ENCODE measurements around the gene NTN1.

NTN1 gene

GRCh38 chr17:9053406-9053805 lies 32.1 kb downstream of the NTN1 start:
- Histone ChIP-seq H3K9me3 (ENCODE audit: control insufficient read depth, insufficient read depth, low read depth, low read length) (no peaks in the 10 kb centered on the region), H3K27ac (ENCODE audit: extremely low read depth, low read depth, low read length) (no peak overlapping the region), H3K4me3 (ENCODE audit: low read depth, low read length) (no peak overlapping the region), H3K4me1 (ENCODE audit: control insufficient read depth, insufficient read depth, low read length) (peaks cover 14% of the 10 kb centered on the region), H3K36me3 (ENCODE audit: control insufficient read depth in 2 of 2, insufficient read depth in 1 of 2, low read length in 2 of 2) (peaks cover 0 to 4% of the 10 kb centered on the region in 2 experiments; a peak in 2 of 3 replicates)
- ChIA-PET POLR2A (no interaction called here), CTCF (no interaction called here)
- no peak for TF ChIP-seq YY1 (tag by site-specific recombination; IDR thresholded peaks at IDR 0.05)
- TF ChIP-seq ZXDB (tag by site-specific recombination; IDR thresholded peaks at IDR 0.05), result no peak
- TF ChIP-seq ZNF16 (tag by site-specific recombination; IDR thresholded peaks at IDR 0.05; ENCODE audit: low read depth), result no peak
- no peak for TF ChIP-seq ZNF302 (tag by site-specific recombination; IDR thresholded peaks at IDR 0.05; ENCODE audit: low read depth)
- no peak for TF ChIP-seq ZNF843 (tag by site-specific recombination; IDR thresholded peaks at IDR 0.05)
- no peak for TF ChIP-seq ZNF768 (tag by site-specific recombination; IDR thresholded peaks at IDR 0.05)
- TF ChIP-seq KLF7 (tag by site-specific recombination; IDR thresholded peaks at IDR 0.05; ENCODE audit: borderline replicate concordance), result no peak
- no peak for TF ChIP-seq ZBTB6 (tag by site-specific recombination; IDR thresholded peaks at IDR 0.05)
- TF ChIP-seq ZNF521 (tag by site-specific recombination; IDR thresholded peaks at IDR 0.05), result no peak
- TF ChIP-seq ZNF600 (tag by site-specific recombination; IDR thresholded peaks at IDR 0.05), result no peak

GRCh38 chr17:9054126-9054975 lies 33.0 kb downstream of the NTN1 start:
- Histone ChIP-seq H3K4me3 (ENCODE audit: low read depth, low read length) (no peak overlapping the region), H3K36me3 (ENCODE audit: control insufficient read depth in 2 of 2, insufficient read depth in 1 of 2, low read length in 2 of 2) (peaks cover 0 to 4% of the 10 kb centered on the region in 2 experiments; a peak in 2 of 3 replicates), H3K4me1 (ENCODE audit: control insufficient read depth, insufficient read depth, low read length) (peaks cover 14% of the 10 kb centered on the region), H3K9me3 (ENCODE audit: control insufficient read depth, insufficient read depth, low read depth, low read length) (no peaks in the 10 kb centered on the region), H3K27ac (ENCODE audit: extremely low read depth, low read depth, low read length) (no peak overlapping the region)
- CTCF ChIA-PET, result interaction anchor here (0.6 kb wide), 1 partner anchor 10 kb away, joined by 3 read pairs; no protein-coding TSS in a partner anchor
- POLR2A ChIA-PET, result no interaction called here
- TF ChIP-seq ZNF341 (tag by site-specific recombination; IDR thresholded peaks at IDR 0.05; ENCODE audit: low read depth), result no peak
- no peak for TF ChIP-seq PRDM2 (tag by site-specific recombination; IDR thresholded peaks at IDR 0.05; ENCODE audit: borderline replicate concordance)
- no peak for TF ChIP-seq ZNF362 (tag by site-specific recombination; IDR thresholded peaks at IDR 0.05)
- no peak for TF ChIP-seq KLF1 (tag by site-specific recombination; IDR thresholded peaks at IDR 0.05)
- TF ChIP-seq SALL2 (tag by site-specific recombination; IDR thresholded peaks at IDR 0.05; ENCODE audit: borderline replicate concordance), result no peak
- no peak for TF ChIP-seq ZNF311 (tag by site-specific recombination; IDR thresholded peaks at IDR 0.05; ENCODE audit: borderline replicate concordance)
- TF ChIP-seq ZFP41 (tag by site-specific recombination; IDR thresholded peaks at IDR 0.05; ENCODE audit: borderline replicate concordance), result no peak
- TF ChIP-seq KLF16 (tag by site-specific recombination; IDR thresholded peaks at IDR 0.05), result no peak
- TF ChIP-seq YY1 (tag by site-specific recombination; IDR thresholded peaks at IDR 0.05), result no peak
- no peak for TF ChIP-seq ZNF837 (tag by site-specific recombination; IDR thresholded peaks at IDR 0.05)
- TF ChIP-seq GLIS1 (tag by site-specific recombination; IDR thresholded peaks at IDR 0.05), result no peak
- no peak for TF ChIP-seq ZNF114 (tag by site-specific recombination; IDR thresholded peaks at IDR 0.05)
- TF ChIP-seq ZBTB6 (tag by site-specific recombination; IDR thresholded peaks at IDR 0.05), result no peak
- TF ChIP-seq ZNF366 (tag by site-specific recombination; conservative IDR thresholded peaks at IDR 0.05), result no peak
- TF ChIP-seq MZF1 (tag by site-specific recombination; IDR thresholded peaks at IDR 0.05; ENCODE audit: borderline replicate concordance), result no peak
- no peak for TF ChIP-seq ZNF292 (tag by site-specific recombination; IDR thresholded peaks at IDR 0.05; ENCODE audit: borderline replicate concordance, low read depth)
- TF ChIP-seq BCL11B (tag by site-specific recombination; IDR thresholded peaks at IDR 0.05; ENCODE audit: low read depth), result no peak

Data from HEK293 (cell line).